Activated naive CD8-positive, alpha-beta T cell treated with anti-CD3 and anti-CD28 coated beads for 36 hours (primary cell): ENCODE results near the gene HYOU1. TPM values are rescaled to one million over a fixed set of nuclear protein-coding genes. Genes with fewer than 3 reads are reported as not detected.
"Not testable (repeated sequence)": the region's sequence is repeated elsewhere in the genome, so short reads cannot be mapped to it uniquely, and the experiment has no call there.

Experiments used
- DNase-seq: peaks from one replicate; pipeline ENCODE4 v3.0.0; 2021
- H3K27ac Mint-ChIP-seq: one replicate; pipeline ENCODE4 v1.8.0; 2022; ENCODE audit warnings: mild to moderate bottlenecking, moderate library complexity, mixed read lengths
- H3K27me3 Mint-ChIP-seq: one replicate; pipeline ENCODE4 v1.8.0; 2022; ENCODE audit warnings: mild to moderate bottlenecking, mixed read lengths
- H3K36me3 Mint-ChIP-seq: one replicate; pipeline ENCODE4 v1.8.0; 2021; ENCODE audit warnings: mild to moderate bottlenecking, mixed read lengths
- H3K4me1 Mint-ChIP-seq: one replicate; pipeline ENCODE4 v1.8.0; 2021; ENCODE audit warnings: mixed read lengths
- H3K4me3 Mint-ChIP-seq: one replicate; pipeline ENCODE4 v1.8.0; 2022; ENCODE audit warnings: mild to moderate bottlenecking, moderate library complexity, mixed read lengths
- H3K9me3 Mint-ChIP-seq: one replicate; pipeline ENCODE4 v1.8.0; 2022; ENCODE audit warnings: mixed read lengths
- total RNA-seq, 2 experiments: library from RNA; stranded (reverse); gene quantifications; one replicate each; pipeline ENCODE4 v1.2.3, GENCODE V29; 2021

HYOU1 gene
- total RNA-seq, 2 experiments from 2014 or later: 121 to 125 TPM

GRCh38 chr11:119025099-119025473 lies 31.9 kb downstream of the HYOU1 start:
- H3K27me3 Mint-ChIP-seq: no peaks in the 10 kb centered on the region

GRCh38 chr11:119024430-119025098 lies 32.4 kb downstream of the HYOU1 start:
- peaks cover 40% of the 10 kb centered on the region for H3K36me3 Mint-ChIP-seq
- DNase-seq: no peak
- no peaks in the 10 kb centered on the region for H3K9me3 Mint-ChIP-seq
- no peak overlapping the region for H3K4me3 Mint-ChIP-seq
- peak overlapping the region; percentile 72 for H3K27ac Mint-ChIP-seq
- H3K4me1 Mint-ChIP-seq: peaks cover 57% of the 10 kb centered on the region
- H3K27me3 Mint-ChIP-seq: no peaks in the 10 kb centered on the region

More at GRCh38 chr11:119025099-119025473, 31.9 kb downstream of the HYOU1 start:
- Mint-ChIP-seq H3K4me3 (no peak overlapping the region), H3K27ac (peak overlapping the region; percentile 72), H3K9me3 (no peaks in the 10 kb centered on the region), H3K36me3 (peaks cover 35% of the 10 kb centered on the region), H3K4me1 (peaks cover 56% of the 10 kb centered on the region)
- DNase-seq: no peak

GRCh38 chr11:119023741-119024140 lies 33.3 kb downstream of the HYOU1 start:
- no peaks in the 10 kb centered on the region for H3K27me3 Mint-ChIP-seq
- no peak overlapping the region for H3K4me3 Mint-ChIP-seq
- no peaks in the 10 kb centered on the region for H3K9me3 Mint-ChIP-seq
- H3K36me3 Mint-ChIP-seq: peaks cover 36% of the 10 kb centered on the region
- no peak for DNase-seq
- H3K4me1 Mint-ChIP-seq: peaks cover 49% of the 10 kb centered on the region
- H3K27ac Mint-ChIP-seq: peak overlapping the region; percentile 72

- Mint-ChIP-seq H3K9me3 (no peaks in the 10 kb centered on the region), H3K36me3 (peaks cover 52% of the 10 kb centered on the region), H3K4me3 (peak overlapping the region; percentile 29), H3K4me1 (peaks cover 45% of the 10 kb centered on the region), H3K27me3 (no peaks in the 10 kb centered on the region), H3K27ac (no peak overlapping the region)
- DNase-seq: no peak
Measured at GRCh38 chr11:119021631-119022030, 35.4 kb downstream of the HYOU1 start.

- Mint-ChIP-seq H3K36me3 (peaks cover 62% of the 10 kb centered on the region), H3K4me1 (peaks cover 53% of the 10 kb centered on the region)
Measured at GRCh38 chr11:119019996-119020395, 37.0 kb downstream of the HYOU1 start.

GRCh38 chr11:119018074-119018938 lies 38.7 kb downstream of the HYOU1 start, which contains the start of the genes RPS25 and TRAPPC4:
Gene RPS25, minus strand, starts transcription at chr11:119018343. Its CDS starts 59 bp downstream, at chr11:119018284.
Gene TRAPPC4, plus strand, starts transcription at chr11:119018766. Its CDS starts 30 bp downstream, at chr11:119018796.
- H3K4me3 Mint-ChIP-seq: peak within 1 kb of the TSS; percentile 99
- peaks cover 70% of the 10 kb centered on the region for H3K36me3 Mint-ChIP-seq
- no peaks in the 10 kb centered on the region for H3K27me3 Mint-ChIP-seq
- H3K9me3 Mint-ChIP-seq: no peaks in the 10 kb centered on the region
- peaks cover 50% of the 10 kb centered on the region for H3K4me1 Mint-ChIP-seq
- H3K27ac Mint-ChIP-seq: peak within 1 kb of the TSS; percentile 97
- DNase-seq: peak; percentile 94

More at GRCh38 chr11:119019996-119020395, 37.0 kb downstream of the HYOU1 start:
- no peaks in the 10 kb centered on the region for H3K9me3 Mint-ChIP-seq
- no peak for DNase-seq
- peak overlapping the region; percentile 99 for H3K4me3 Mint-ChIP-seq
- no peaks in the 10 kb centered on the region for H3K27me3 Mint-ChIP-seq
- peak overlapping the region; percentile 97 for H3K27ac Mint-ChIP-seq

GRCh38 chr11:119017377-119017776 lies 39.6 kb downstream of the HYOU1 start:
- not testable (repeated sequence) for H3K9me3 Mint-ChIP-seq, H3K27me3 Mint-ChIP-seq, DNase-seq
- Mint-ChIP-seq H3K27ac (peak overlapping the region; percentile 97), H3K4me3 (peak overlapping the region; percentile 99), H3K36me3 (peaks cover 74% of the 10 kb centered on the region), H3K4me1 (peaks cover 48% of the 10 kb centered on the region)

- H3K36me3 Mint-ChIP-seq: peaks cover 68% of the 10 kb centered on the region
- H3K4me3 Mint-ChIP-seq: peak overlapping the region; percentile 99
- H3K27ac Mint-ChIP-seq: peak overlapping the region; percentile 97
- H3K4me1 Mint-ChIP-seq: peaks cover 44% of the 10 kb centered on the region
- H3K9me3 Mint-ChIP-seq: no peaks in the 10 kb centered on the region
- no peaks in the 10 kb centered on the region for H3K27me3 Mint-ChIP-seq
- DNase-seq: no peak
Measured at GRCh38 chr11:119016216-119017009, 40.6 kb downstream of the HYOU1 start.

GRCh38 chr11:119015054-119015611 lies 41.9 kb downstream of the HYOU1 start:
- H3K27ac Mint-ChIP-seq: peak overlapping the region; percentile 97
- peaks cover 66% of the 10 kb centered on the region for H3K36me3 Mint-ChIP-seq
- H3K4me1 Mint-ChIP-seq: peaks cover 38% of the 10 kb centered on the region
- H3K9me3 Mint-ChIP-seq: no peaks in the 10 kb centered on the region
- DNase-seq: no peak
- H3K4me3 Mint-ChIP-seq: peak overlapping the region; percentile 55
- H3K27me3 Mint-ChIP-seq: no peaks in the 10 kb centered on the region

GRCh38 chr11:119014209-119014924 lies 42.6 kb downstream of the HYOU1 start:
- no peak for DNase-seq
- Mint-ChIP-seq H3K27me3 (no peaks in the 10 kb centered on the region), H3K9me3 (no peaks in the 10 kb centered on the region), H3K4me3 (no peak overlapping the region), H3K4me1 (peaks cover 33% of the 10 kb centered on the region), H3K36me3 (peaks cover 61% of the 10 kb centered on the region), H3K27ac (peak overlapping the region; percentile 74)

GRCh38 chr11:119012629-119013170 lies 44.3 kb downstream of the HYOU1 start:
- H3K27ac Mint-ChIP-seq: no peak overlapping the region
- no peak overlapping the region for H3K4me3 Mint-ChIP-seq
- peaks cover 53% of the 10 kb centered on the region for H3K36me3 Mint-ChIP-seq
- no peak for DNase-seq
- H3K9me3 Mint-ChIP-seq: no peaks in the 10 kb centered on the region
- H3K4me1 Mint-ChIP-seq: peaks cover 33% of the 10 kb centered on the region
- no peaks in the 10 kb centered on the region for H3K27me3 Mint-ChIP-seq

- Mint-ChIP-seq H3K4me1 (peaks cover 34% of the 10 kb centered on the region), H3K36me3 (peaks cover 44% of the 10 kb centered on the region), H3K4me3 (no peak overlapping the region), H3K27me3 (no peaks in the 10 kb centered on the region), H3K9me3 (no peaks in the 10 kb centered on the region), H3K27ac (peak overlapping the region; percentile 51)
- DNase-seq: no peak
Measured at GRCh38 chr11:119011476-119012053, 45.4 kb downstream of the HYOU1 start.

GRCh38 chr11:119006656-119007055 lies 50.3 kb downstream of the HYOU1 start:
- Mint-ChIP-seq H3K27ac (no peak overlapping the region), H3K36me3 (peaks cover 22% of the 10 kb centered on the region)

More at GRCh38 chr11:119006656-119007055, 50.3 kb downstream of the HYOU1 start:
- DNase-seq: no peak
- peaks cover 17% of the 10 kb centered on the region for H3K4me1 Mint-ChIP-seq
- no peaks in the 10 kb centered on the region for H3K9me3 Mint-ChIP-seq
- H3K27me3 Mint-ChIP-seq: no peaks in the 10 kb centered on the region
- no peak overlapping the region for H3K4me3 Mint-ChIP-seq
